Esophagus muscularis mucosa (tissue), 3 donors: ENCODE measurements around the gene RHEB.

ENCODE experiments used
- CTCF ChIP-seq, 3 experiments: fragments of 200-600 bp in 2 of 3; fragments of 450-650 bp in 1 of 3; sonication (generic) in 2 of 3; IDR thresholded peaks; one replicate each; pipeline ENCODE4 v1.5.1; 2017 to 2019; ENCODE audit warnings: antibody characterized with exemption in 3 of 3, mild to moderate bottlenecking in 2 of 3, moderate library complexity in 1 of 3
- EP300 ChIP-seq: sonication (generic); formaldehyde crosslinking; IDR thresholded peaks from one replicate; pipeline ENCODE4 v1.6.1; 2017; ENCODE audit warnings: antibody characterized with exemption

DNA sequence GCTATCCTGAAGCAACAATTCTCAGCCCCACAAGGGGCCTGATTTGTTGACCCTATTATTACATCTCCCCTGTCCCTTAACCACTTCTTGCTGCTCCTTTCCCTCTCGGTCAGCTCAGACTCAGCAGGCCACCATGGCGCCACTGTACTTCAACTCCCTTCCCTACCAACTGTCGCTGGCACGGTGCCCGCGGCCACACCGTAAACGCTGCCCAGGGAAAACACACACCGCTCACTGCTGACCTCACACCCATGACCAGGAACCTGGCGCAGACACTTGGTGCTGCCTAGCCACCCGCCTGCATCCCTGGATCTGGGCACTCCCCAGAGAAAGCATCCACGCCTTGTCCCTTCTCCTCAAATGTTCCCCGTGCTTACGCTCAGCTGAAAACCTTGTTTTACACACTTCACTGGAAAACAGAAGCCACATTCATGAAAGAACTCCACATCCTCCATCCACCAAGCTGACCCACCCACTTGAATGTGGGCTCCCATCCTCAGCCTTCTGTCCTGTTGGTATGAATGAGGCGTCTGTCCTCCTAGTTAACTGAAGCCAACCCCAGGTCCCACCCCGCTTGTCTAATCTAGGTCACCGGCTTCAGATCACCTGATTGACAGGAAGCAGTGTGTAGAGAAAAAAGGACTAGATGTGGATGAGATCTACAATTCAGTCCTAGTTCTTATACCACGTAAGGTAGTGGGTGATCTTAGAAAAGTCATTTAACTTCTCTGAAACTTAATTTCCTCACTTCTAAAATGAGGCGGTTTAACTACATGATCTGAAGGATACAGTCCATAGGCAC lies 51.3 kb downstream of the RHEB start:
- TF ChIP-seq CTCF (IDR thresholded peaks at IDR 0.05): no peak
- no peak for TF ChIP-seq EP300
